DOHH2 (cell line): ENCODE data around the gene CATSPER3.
A peak's percentile ranks its signal among the peaks of the same experiment; 100 is the strongest.

Source experiments
- H3F3A ChIP-seq: fragments of 200-600 bp; sonication (generic), shearing (Covaris generic); 2 replicates; pipeline ENCODE4 v1.6.0; 2016; ENCODE audit warnings: antibody characterized with exemption, mild to moderate bottlenecking; ENCODE audit not compliant: control insufficient read depth, insufficient read depth
- H3K27ac ChIP-seq: fragments of 200-600 bp; sonication (generic); 2 replicates; pipeline ENCODE4 v1.5.1; 2014; ENCODE audit warnings: low read depth, mild to moderate bottlenecking, low read length, moderate library complexity
- H3K27me3 ChIP-seq: fragments of 200-600 bp; sonication (generic); 2 replicates; pipeline ENCODE4 v1.6.1; 2014; ENCODE audit warnings: mild to moderate bottlenecking, low read length, mixed read lengths; ENCODE audit not compliant: control insufficient read depth
- H3K36me3 ChIP-seq: fragments of 200-600 bp; sonication (generic); 2 replicates; pipeline ENCODE4 v1.6.1; 2014; ENCODE audit warnings: mild to moderate bottlenecking, low read length, moderate library complexity, mixed read lengths; ENCODE audit not compliant: control insufficient read depth
- H3K4me1 ChIP-seq: fragments of 200-600 bp; sonication (generic); 2 replicates; pipeline ENCODE4 v1.6.1; 2014; ENCODE audit warnings: mild to moderate bottlenecking, low read length, mixed read lengths; ENCODE audit not compliant: control insufficient read depth
- H3K4me2 ChIP-seq: fragments of 200-600 bp; sonication (generic); 2 replicates; pipeline ENCODE4 v1.6.0; 2014; ENCODE audit warnings: mild to moderate bottlenecking, low read length, moderate library complexity
- H3K4me3 ChIP-seq: fragments of 200-600 bp; sonication (generic); 2 replicates; pipeline ENCODE4 v1.5.1; 2014; ENCODE audit warnings: mild to moderate bottlenecking, low read length, mixed read lengths
- H3K79me2 ChIP-seq: fragments of 200-600 bp; sonication (generic); 2 replicates; pipeline ENCODE4 v1.6.1; 2014; ENCODE audit warnings: mild to moderate bottlenecking, low read length, mixed read lengths; ENCODE audit not compliant: control insufficient read depth
- H3K9me2 ChIP-seq: fragments of 200-600 bp; sonication (generic); replicated peaks from 2 replicates; pipeline ENCODE4 v1.6.1; 2014; ENCODE audit warnings: mild to moderate bottlenecking, low read length, mixed read lengths; ENCODE audit not compliant: control insufficient read depth
- H3K9me3 ChIP-seq: fragments of 200-600 bp; sonication (generic); 2 replicates; pipeline ENCODE4 v1.6.1; 2014; ENCODE audit warnings: antibody characterized with exemption, low read length, mixed read lengths; ENCODE audit not compliant: control insufficient read depth, insufficient read depth
- H4K20me1 ChIP-seq: fragments of 200-600 bp; sonication (generic); 2 replicates; pipeline ENCODE4 v1.6.0; 2014; ENCODE audit warnings: low read depth, mild to moderate bottlenecking, antibody characterized with exemption, low read length, moderate library complexity; ENCODE audit not compliant: control insufficient read depth, insufficient read depth
- CTCF ChIP-seq: fragments of 200-600 bp; sonication (generic); IDR thresholded peaks from one replicate; pipeline ENCODE4 v1.5.1; 2014; ENCODE audit warnings: antibody characterized with exemption, mild to moderate bottlenecking, low read depth, low read length; ENCODE audit not compliant: poor library complexity, severe bottlenecking
- EZH2phosphoT487 ChIP-seq: fragments of 200-600 bp; sonication (generic); IDR thresholded peaks from 2 replicates; pipeline ENCODE4 v1.6.1; 2017; ENCODE audit warnings: borderline replicate concordance, mild to moderate bottlenecking, antibody characterized with exemption, low read length, moderate library complexity, mixed read lengths

Gene CATSPER3

DNA sequence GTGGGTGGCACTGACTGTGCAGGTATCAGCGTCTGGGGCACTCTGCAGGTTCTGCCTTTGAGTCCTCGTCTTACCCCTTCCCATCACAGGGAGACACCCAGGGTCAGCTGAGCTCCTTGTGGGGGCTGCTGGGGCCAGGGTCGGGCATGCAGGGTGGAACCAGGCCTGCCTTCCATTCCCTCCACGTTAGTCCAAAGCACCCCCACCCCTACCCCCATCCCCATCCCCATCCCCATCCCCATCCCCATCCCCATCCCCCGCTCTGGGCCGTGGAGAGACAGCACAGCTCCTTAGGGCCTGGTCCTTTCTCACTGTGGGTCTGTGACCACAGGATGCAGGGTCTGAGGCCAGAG, 67.9 kb downstream of the CATSPER3 start:
- Histone ChIP-seq H3K79me2 (peaks cover 39% of the 10 kb centered on the region), H3K27ac (no peak overlapping the region), H3K4me3 (no peak overlapping the region), H3K27me3 (no peaks in the 10 kb centered on the region), H3K9me2 (no peaks in the 10 kb centered on the region), H3K36me3 (peaks cover 27% of the 10 kb centered on the region), H4K20me1 (peaks cover 4% of the 10 kb centered on the region; the same call in 1 of the 2 replicates), H3K4me2 (peak overlapping the region; percentile 67; the same call in 1 of the 2 replicates), H3F3A (no peaks in the 10 kb centered on the region), H3K4me1 (peaks cover 34% of the 10 kb centered on the region), H3K9me3 (no peaks in the 10 kb centered on the region)
- no peak for TF ChIP-seq CTCF
- TF ChIP-seq EZH2phosphoT487 = no peak

DNA sequence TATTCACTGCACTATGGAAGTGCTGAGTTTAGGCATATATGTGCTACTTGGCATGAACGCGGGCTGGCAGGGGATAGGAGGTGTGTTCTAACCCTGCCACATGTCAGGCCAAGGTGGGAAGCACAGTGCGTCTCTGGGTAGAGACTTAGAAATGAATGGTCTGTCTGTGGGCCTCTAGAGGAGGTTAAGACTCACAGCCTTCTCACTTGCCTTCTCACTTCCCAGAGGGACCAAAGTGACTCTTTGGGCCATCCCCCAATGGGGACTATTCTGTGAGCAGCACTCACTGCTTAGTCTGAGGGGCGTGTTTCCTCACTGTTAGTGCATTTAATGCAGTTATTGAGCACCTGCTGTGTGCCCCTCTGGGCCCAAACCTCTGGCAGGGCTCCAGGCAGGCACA, 68.7 kb downstream of the CATSPER3 start:
- Histone ChIP-seq H3F3A (no peaks in the 10 kb centered on the region), H3K9me2 (no peaks in the 10 kb centered on the region), H3K4me3 (no peak overlapping the region), H3K36me3 (peaks cover 20% of the 10 kb centered on the region), H3K4me2 (no peak overlapping the region), H3K4me1 (peaks cover 28% of the 10 kb centered on the region), H4K20me1 (peaks cover 3% of the 10 kb centered on the region; the same call in 1 of the 2 replicates), H3K9me3 (no peaks in the 10 kb centered on the region), H3K27me3 (no peaks in the 10 kb centered on the region), H3K27ac (no peak overlapping the region), H3K79me2 (peaks cover 32% of the 10 kb centered on the region)
- TF ChIP-seq EZH2phosphoT487 (no peak), CTCF (no peak)

DNA sequence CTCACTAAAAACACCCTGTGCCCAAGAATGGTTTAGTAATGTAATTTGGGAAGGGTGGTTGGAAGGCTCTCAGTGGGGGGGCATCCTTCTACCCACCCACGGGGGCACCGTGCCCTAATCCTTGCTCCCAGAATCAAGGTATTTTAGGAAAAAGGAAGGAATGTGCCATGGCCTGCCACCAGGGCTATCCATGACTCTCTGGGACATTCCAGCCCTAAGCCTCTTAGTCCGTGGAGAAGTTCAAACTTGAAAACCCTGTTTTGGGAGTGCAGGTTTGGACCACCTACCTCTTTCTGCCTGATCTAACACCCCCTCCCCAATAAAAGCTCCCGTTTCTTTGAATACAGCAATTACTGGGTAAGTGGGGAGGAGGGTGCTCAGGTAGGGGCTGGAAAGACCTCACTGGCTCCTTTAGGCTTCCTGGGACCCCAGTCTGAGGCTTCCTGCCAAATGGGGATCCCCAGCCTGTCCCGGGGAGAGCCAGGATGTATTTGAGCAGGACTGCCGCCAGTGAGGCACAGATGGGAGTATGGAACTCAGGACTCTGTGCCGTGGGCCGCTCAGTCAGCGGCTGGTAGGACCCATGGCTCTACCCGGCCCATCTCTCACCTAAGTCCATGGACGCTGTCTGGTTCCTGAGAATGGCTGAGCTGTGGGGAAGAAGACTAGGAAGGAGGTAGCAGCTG, 70.0 kb downstream of the CATSPER3 start:
- Histone ChIP-seq H4K20me1 (no peaks in the 10 kb centered on the region), H3K27me3 (no peaks in the 10 kb centered on the region), H3K4me3 (no peak overlapping the region), H3K79me2 (peaks cover 19% of the 10 kb centered on the region), H3K4me1 (peaks cover 31% of the 10 kb centered on the region), H3F3A (peaks cover 4% of the 10 kb centered on the region), H3K36me3 (peaks cover 8% of the 10 kb centered on the region), H3K9me3 (no peaks in the 10 kb centered on the region), H3K9me2 (no peaks in the 10 kb centered on the region), H3K27ac (no peak overlapping the region), H3K4me2 (no peak overlapping the region)
- TF ChIP-seq CTCF = no peak
